GM23338 (cell line): ENCODE data around the gene HTR1A. TPM values are rescaled to one million over a fixed set of nuclear protein-coding genes. Genes with fewer than 3 reads are reported as not detected.

ENCODE experiments used
- ATAC-seq: fragments of 200-7000 bp; cut with Tn5 transposase; 3 replicates; pipeline ENCODE4 v1.9.1; 2020
- DNase-seq: peaks from one replicate; pipeline ENCODE4 v3.0.0-alpha.2; 2015; ENCODE audit warnings: low spot score
- H2AFZ ChIP-seq: fragments of 200-600 bp; sonication (generic); 2 replicates; pipeline ENCODE4 v1.8.0; 2016; ENCODE audit warnings: antibody characterized with exemption, mild to moderate bottlenecking, moderate library complexity
- H3F3A ChIP-seq: fragments of 200-600 bp; sonication (generic); replicated peaks from 2 replicates; pipeline ENCODE4 v1.8.0; 2017; ENCODE audit warnings: antibody characterized with exemption, mixed run types, low read depth
- H3K27ac ChIP-seq: fragments of 200-600 bp; sonication (generic); 2 replicates; pipeline ENCODE4 v1.6.1; 2016; ENCODE audit warnings: low read depth
- H3K27me3 ChIP-seq: fragments of 200-600 bp; sonication (generic); 2 replicates; pipeline ENCODE4 v1.8.0; 2016; ENCODE audit warnings: mild to moderate bottlenecking, mixed run types, moderate library complexity; ENCODE audit not compliant: insufficient read depth
- H3K36me3 ChIP-seq: fragments of 200-600 bp; sonication (generic); 2 replicates; pipeline ENCODE4 v1.8.0; 2016; ENCODE audit warnings: mild to moderate bottlenecking; ENCODE audit not compliant: insufficient read depth
- H3K4me1 ChIP-seq: fragments of 200-600 bp; sonication (generic); 2 replicates; pipeline ENCODE4 v1.8.0; 2016; ENCODE audit warnings: mild to moderate bottlenecking, moderate library complexity; ENCODE audit not compliant: insufficient read depth
- H3K4me2 ChIP-seq: fragments of 200-600 bp; sonication (generic); 2 replicates; pipeline ENCODE4 v1.7.1; 2017; ENCODE audit warnings: mixed run types
- H3K4me3 ChIP-seq: fragments of 200-600 bp; sonication (generic); 2 replicates; pipeline ENCODE4 v1.6.1; 2016; ENCODE audit warnings: mixed run types
- H3K79me2 ChIP-seq: fragments of 200-600 bp; sonication (generic); replicated peaks from 2 replicates; pipeline ENCODE4 v1.8.0; 2017; ENCODE audit warnings: mild to moderate bottlenecking; ENCODE audit not compliant: insufficient read depth
- H3K9me2 ChIP-seq: fragments of 200-600 bp; sonication (generic); 2 replicates; pipeline ENCODE4 v1.8.0; 2017; ENCODE audit not compliant: insufficient read depth
- H4K20me1 ChIP-seq: fragments of 200-600 bp; sonication (generic); replicated peaks from 2 replicates; pipeline ENCODE4 v1.8.0; 2017; ENCODE audit warnings: mild to moderate bottlenecking; ENCODE audit not compliant: insufficient read depth
- H3K27ac Mint-ChIP-seq: 2 replicates; pipeline ENCODE4 v1.8.0; 2020; ENCODE audit warnings: inconsistent platforms, mild to moderate bottlenecking, moderate library complexity, mixed read lengths
- H3K27me3 Mint-ChIP-seq: 3 replicates; pipeline ENCODE4 v1.8.0; 2022; ENCODE audit warnings: low read depth, mild to moderate bottlenecking, moderate library complexity, mixed read lengths, inconsistent platforms; ENCODE audit not compliant: insufficient read depth, poor library complexity
- H3K36me3 Mint-ChIP-seq: 3 replicates; pipeline ENCODE4 v1.8.0; 2021; ENCODE audit warnings: low read depth, mild to moderate bottlenecking, inconsistent platforms, moderate library complexity, mixed read lengths
- H3K4me1 Mint-ChIP-seq: 3 replicates; pipeline ENCODE4 v1.8.0; 2020; ENCODE audit warnings: mild to moderate bottlenecking, inconsistent platforms, mixed read lengths
- H3K4me3 Mint-ChIP-seq: 3 replicates; pipeline ENCODE4 v1.8.0; 2021; ENCODE audit warnings: moderate library complexity, mild to moderate bottlenecking, inconsistent platforms, mixed read lengths
- H3K9me3 Mint-ChIP-seq: 3 replicates; pipeline ENCODE4 v1.8.0; 2020; ENCODE audit warnings: moderate library complexity, mild to moderate bottlenecking, inconsistent platforms, mixed read lengths
- CREB1 ChIP-seq: fragments of 250-450 bp; sonication (Bioruptor Pico); IDR thresholded peaks from 2 replicates; pipeline ENCODE4 v1.5.0; 2020; ENCODE audit warnings: low read depth, mild to moderate bottlenecking, moderate library complexity
- EZH2 ChIP-seq: fragments of 200-600 bp; sonication (generic); IDR thresholded peaks from one replicate; pipeline ENCODE4 v1.8.0; 2017; ENCODE audit warnings: antibody characterized with exemption, mild to moderate bottlenecking, low read depth; ENCODE audit not compliant: unreplicated experiment
- EZH2phosphoT487 ChIP-seq: fragments of 200-600 bp; sonication (generic); IDR thresholded peaks from one replicate; pipeline ENCODE4 v1.8.1; 2018; ENCODE audit warnings: antibody characterized with exemption; ENCODE audit not compliant: unreplicated experiment
- JUNB ChIP-seq: IDR thresholded peaks from one replicate; pipeline ENCODE4 v1.6.1; 2016; ENCODE audit warnings: antibody characterized with exemption; ENCODE audit not compliant: unreplicated experiment
- NANOG ChIP-seq: IDR thresholded peaks from 2 replicates; pipeline ENCODE4 v1.6.1; 2016; ENCODE audit warnings: antibody characterized with exemption, borderline replicate concordance
- POLR2AphosphoS5 ChIP-seq: IDR thresholded peaks from 2 replicates; pipeline ENCODE4 v1.6.1; 2016; ENCODE audit warnings: antibody characterized with exemption, low read depth
- STAT1 ChIP-seq: IDR thresholded peaks from one replicate; pipeline ENCODE4 v1.6.1; 2016; ENCODE audit warnings: antibody characterized with exemption; ENCODE audit not compliant: unreplicated experiment
- ZNF114 ChIP-seq: fragments of 250-450 bp; sonication (Bioruptor Pico); IDR thresholded peaks from 2 replicates; pipeline ENCODE4 v1.5.0; 2020; ENCODE audit warnings: mild to moderate bottlenecking, moderate library complexity
- ZNF331 ChIP-seq: fragments of 250-450 bp; sonication (Bioruptor Pico); IDR thresholded peaks from 2 replicates; pipeline ENCODE4 v1.5.0; 2020; ENCODE audit warnings: low read depth, mild to moderate bottlenecking, moderate library complexity
- polyA plus RNA-seq: library from polyadenylated mRNA; unstranded; fragments of >200 nt; fragmentation: Nextera tagmentation; extraction: Ambion mirVana; gene quantifications from 2 replicates; pipeline ENCODE4 v1.2.1, GENCODE V29; 2016
- total RNA-seq: library from RNA; depleted of rRNA; stranded (reverse); fragments of >200 nt; shearing (Covaris generic); gene quantifications from 2 replicates; pipeline ENCODE4 v1.2.3, GENCODE V29; 2014
- TF ChIP-seq, protein P1 (sequence below): IDR thresholded peaks from one replicate; pipeline ENCODE4 v1.6.1; 2018; ENCODE audit warnings: antibody characterized with exemption; ENCODE audit not compliant: unreplicated experiment
- TF ChIP-seq, protein P2 (sequence below), 2 experiments: fragments of 200-600 bp in 1 of 2; sonication (generic) in 1 of 2; conservative IDR thresholded peaks; 2 replicates each; pipeline versions ENCODE4 v1.5.1 to v1.6.1; 2016 to 2017; ENCODE audit warnings: antibody characterized with exemption in 2 of 2, low read depth in 2 of 2, mild to moderate bottlenecking in 2 of 2, moderate library complexity in 1 of 2
- TF ChIP-seq, protein P3 (sequence below): fragments of 250-450 bp; sonication (Bioruptor Pico); IDR thresholded peaks from 2 replicates; pipeline ENCODE4 v1.5.0; 2020; ENCODE audit warnings: mild to moderate bottlenecking, moderate library complexity
- TF ChIP-seq, protein P4 (sequence below): IDR thresholded peaks from 2 replicates; pipeline ENCODE4 v1.6.1; 2016; ENCODE audit warnings: antibody characterized with exemption

Gene HTR1A
- total and polyA plus RNA-seq, 2 experiments from 2014 or later, result 1.1 to 2.3 TPM

DNA sequence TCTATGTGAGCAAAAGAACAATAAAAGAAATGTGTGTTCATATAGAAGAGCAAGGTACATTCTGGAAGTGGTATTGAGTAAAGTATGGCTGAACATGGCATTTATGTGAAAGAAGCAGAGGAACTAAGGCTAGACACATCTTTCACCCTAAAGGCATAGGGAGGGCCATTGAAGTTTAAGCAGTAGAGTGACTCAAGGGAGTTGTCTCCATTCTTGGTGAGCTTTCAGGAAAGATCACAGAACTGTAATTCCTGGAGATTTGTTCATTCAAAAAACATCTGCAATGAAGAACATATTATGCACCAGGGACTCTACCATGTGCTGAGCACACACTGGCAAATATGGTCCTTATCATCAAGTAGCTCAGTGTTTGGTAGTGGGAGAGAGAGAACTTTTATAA, 24.8 kb upstream of the HTR1A start:
- H3K4me2 ChIP-seq, result no peak overlapping the region
- H3K4me1 ChIP-seq, result no peaks in the 10 kb centered on the region
- H3K4me3 Mint-ChIP-seq, result no peak overlapping the region
- DNase-seq, result no peak
- H3K4me3 ChIP-seq, result no peak overlapping the region
- no peaks in the 10 kb centered on the region for H3K36me3 Mint-ChIP-seq
- H3K36me3 ChIP-seq, result no peaks in the 10 kb centered on the region
- H3K27me3 Mint-ChIP-seq, result no peaks in the 10 kb centered on the region
- no peaks in the 10 kb centered on the region for H4K20me1 ChIP-seq
- H3K9me2 ChIP-seq, result no peaks in the 10 kb centered on the region
- no peak for TF ChIP-seq EZH2phosphoT487
- TF ChIP-seq POLR2AphosphoS5, result no peak
- TF ChIP-seq, protein P1, sequence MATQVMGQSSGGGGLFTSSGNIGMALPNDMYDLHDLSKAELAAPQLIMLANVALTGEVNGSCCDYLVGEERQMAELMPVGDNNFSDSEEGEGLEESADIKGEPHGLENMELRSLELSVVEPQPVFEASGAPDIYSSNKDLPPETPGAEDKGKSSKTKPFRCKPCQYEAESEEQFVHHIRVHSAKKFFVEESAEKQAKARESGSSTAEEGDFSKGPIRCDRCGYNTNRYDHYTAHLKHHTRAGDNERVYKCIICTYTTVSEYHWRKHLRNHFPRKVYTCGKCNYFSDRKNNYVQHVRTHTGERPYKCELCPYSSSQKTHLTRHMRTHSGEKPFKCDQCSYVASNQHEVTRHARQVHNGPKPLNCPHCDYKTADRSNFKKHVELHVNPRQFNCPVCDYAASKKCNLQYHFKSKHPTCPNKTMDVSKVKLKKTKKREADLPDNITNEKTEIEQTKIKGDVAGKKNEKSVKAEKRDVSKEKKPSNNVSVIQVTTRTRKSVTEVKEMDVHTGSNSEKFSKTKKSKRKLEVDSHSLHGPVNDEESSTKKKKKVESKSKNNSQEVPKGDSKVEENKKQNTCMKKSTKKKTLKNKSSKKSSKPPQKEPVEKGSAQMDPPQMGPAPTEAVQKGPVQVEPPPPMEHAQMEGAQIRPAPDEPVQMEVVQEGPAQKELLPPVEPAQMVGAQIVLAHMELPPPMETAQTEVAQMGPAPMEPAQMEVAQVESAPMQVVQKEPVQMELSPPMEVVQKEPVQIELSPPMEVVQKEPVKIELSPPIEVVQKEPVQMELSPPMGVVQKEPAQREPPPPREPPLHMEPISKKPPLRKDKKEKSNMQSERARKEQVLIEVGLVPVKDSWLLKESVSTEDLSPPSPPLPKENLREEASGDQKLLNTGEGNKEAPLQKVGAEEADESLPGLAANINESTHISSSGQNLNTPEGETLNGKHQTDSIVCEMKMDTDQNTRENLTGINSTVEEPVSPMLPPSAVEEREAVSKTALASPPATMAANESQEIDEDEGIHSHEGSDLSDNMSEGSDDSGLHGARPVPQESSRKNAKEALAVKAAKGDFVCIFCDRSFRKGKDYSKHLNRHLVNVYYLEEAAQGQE, result no peak
- TF ChIP-seq, protein P2, sequence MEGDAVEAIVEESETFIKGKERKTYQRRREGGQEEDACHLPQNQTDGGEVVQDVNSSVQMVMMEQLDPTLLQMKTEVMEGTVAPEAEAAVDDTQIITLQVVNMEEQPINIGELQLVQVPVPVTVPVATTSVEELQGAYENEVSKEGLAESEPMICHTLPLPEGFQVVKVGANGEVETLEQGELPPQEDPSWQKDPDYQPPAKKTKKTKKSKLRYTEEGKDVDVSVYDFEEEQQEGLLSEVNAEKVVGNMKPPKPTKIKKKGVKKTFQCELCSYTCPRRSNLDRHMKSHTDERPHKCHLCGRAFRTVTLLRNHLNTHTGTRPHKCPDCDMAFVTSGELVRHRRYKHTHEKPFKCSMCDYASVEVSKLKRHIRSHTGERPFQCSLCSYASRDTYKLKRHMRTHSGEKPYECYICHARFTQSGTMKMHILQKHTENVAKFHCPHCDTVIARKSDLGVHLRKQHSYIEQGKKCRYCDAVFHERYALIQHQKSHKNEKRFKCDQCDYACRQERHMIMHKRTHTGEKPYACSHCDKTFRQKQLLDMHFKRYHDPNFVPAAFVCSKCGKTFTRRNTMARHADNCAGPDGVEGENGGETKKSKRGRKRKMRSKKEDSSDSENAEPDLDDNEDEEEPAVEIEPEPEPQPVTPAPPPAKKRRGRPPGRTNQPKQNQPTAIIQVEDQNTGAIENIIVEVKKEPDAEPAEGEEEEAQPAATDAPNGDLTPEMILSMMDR (conservative IDR thresholded peaks at IDR 0.05; ENCODE audit: low read depth in 2 of 2), result no peak
- no peak for TF ChIP-seq ZNF114 (CRISPR knock-in tag)
- TF ChIP-seq, protein P3, sequence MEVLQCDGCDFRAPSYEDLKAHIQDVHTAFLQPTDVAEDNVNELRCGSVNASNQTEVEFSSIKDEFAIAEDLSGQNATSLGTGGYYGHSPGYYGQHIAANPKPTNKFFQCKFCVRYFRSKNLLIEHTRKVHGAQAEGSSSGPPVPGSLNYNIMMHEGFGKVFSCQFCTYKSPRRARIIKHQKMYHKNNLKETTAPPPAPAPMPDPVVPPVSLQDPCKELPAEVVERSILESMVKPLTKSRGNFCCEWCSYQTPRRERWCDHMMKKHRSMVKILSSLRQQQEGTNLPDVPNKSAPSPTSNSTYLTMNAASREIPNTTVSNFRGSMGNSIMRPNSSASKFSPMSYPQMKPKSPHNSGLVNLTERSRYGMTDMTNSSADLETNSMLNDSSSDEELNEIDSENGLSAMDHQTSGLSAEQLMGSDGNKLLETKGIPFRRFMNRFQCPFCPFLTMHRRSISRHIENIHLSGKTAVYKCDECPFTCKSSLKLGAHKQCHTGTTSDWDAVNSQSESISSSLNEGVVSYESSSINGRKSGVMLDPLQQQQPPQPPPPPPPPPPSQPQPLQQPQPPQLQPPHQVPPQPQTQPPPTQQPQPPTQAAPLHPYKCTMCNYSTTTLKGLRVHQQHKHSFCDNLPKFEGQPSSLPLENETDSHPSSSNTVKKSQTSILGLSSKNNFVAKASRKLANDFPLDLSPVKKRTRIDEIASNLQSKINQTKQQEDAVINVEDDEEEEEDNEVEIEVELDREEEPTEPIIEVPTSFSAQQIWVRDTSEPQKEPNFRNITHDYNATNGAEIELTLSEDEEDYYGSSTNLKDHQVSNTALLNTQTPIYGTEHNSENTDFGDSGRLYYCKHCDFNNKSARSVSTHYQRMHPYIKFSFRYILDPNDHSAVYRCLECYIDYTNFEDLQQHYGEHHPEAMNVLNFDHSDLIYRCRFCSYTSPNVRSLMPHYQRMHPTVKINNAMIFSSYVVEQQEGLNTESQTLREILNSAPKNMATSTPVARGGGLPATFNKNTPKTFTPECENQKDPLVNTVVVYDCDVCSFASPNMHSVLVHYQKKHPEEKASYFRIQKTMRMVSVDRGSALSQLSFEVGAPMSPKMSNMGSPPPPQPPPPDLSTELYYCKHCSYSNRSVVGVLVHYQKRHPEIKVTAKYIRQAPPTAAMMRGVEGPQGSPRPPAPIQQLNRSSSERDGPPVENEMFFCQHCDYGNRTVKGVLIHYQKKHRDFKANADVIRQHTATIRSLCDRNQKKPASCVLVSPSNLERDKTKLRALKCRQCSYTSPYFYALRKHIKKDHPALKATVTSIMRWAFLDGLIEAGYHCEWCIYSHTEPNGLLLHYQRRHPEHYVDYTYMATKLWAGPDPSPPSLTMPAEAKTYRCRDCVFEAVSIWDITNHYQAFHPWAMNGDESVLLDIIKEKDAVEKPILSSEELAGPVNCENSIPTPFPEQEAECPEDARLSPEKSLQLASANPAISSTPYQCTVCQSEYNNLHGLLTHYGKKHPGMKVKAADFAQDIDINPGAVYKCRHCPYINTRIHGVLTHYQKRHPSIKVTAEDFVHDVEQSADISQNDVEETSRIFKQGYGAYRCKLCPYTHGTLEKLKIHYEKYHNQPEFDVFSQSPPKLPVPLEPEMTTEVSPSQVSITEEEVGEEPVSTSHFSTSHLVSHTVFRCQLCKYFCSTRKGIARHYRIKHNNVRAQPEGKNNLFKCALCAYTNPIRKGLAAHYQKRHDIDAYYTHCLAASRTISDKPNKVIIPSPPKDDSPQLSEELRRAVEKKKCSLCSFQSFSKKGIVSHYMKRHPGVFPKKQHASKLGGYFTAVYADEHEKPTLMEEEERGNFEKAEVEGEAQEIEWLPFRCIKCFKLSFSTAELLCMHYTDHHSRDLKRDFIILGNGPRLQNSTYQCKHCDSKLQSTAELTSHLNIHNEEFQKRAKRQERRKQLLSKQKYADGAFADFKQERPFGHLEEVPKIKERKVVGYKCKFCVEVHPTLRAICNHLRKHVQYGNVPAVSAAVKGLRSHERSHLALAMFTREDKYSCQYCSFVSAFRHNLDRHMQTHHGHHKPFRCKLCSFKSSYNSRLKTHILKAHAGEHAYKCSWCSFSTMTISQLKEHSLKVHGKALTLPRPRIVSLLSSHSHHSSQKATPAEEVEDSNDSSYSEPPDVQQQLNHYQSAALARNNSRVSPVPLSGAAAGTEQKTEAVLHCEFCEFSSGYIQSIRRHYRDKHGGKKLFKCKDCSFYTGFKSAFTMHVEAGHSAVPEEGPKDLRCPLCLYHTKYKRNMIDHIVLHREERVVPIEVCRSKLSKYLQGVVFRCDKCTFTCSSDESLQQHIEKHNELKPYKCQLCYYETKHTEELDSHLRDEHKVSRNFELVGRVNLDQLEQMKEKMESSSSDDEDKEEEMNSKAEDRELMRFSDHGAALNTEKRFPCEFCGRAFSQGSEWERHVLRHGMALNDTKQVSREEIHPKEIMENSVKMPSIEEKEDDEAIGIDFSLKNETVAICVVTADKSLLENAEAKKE, result no peak
- TF ChIP-seq NANOG, result no peak
- no peak for TF ChIP-seq JUNB
- TF ChIP-seq STAT1, result no peak
- no peak for TF ChIP-seq ZNF331 (CRISPR knock-in tag)
- no peak for TF ChIP-seq CREB1 (CRISPR knock-in tag)
- TF ChIP-seq, protein P4, sequence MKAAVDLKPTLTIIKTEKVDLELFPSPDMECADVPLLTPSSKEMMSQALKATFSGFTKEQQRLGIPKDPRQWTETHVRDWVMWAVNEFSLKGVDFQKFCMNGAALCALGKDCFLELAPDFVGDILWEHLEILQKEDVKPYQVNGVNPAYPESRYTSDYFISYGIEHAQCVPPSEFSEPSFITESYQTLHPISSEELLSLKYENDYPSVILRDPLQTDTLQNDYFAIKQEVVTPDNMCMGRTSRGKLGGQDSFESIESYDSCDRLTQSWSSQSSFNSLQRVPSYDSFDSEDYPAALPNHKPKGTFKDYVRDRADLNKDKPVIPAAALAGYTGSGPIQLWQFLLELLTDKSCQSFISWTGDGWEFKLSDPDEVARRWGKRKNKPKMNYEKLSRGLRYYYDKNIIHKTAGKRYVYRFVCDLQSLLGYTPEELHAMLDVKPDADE, result no peak
- no peak for TF ChIP-seq EZH2
- H3K4me1 Mint-ChIP-seq, result no peaks in the 10 kb centered on the region
- no peaks in the 10 kb centered on the region for H3K79me2 ChIP-seq
- no peak for ATAC-seq
- no peaks in the 10 kb centered on the region for H3F3A ChIP-seq
- H3K27ac Mint-ChIP-seq, result no peak overlapping the region
- H3K9me3 Mint-ChIP-seq, result no peaks in the 10 kb centered on the region
- H3K27me3 ChIP-seq, result no peaks in the 10 kb centered on the region
- no peak overlapping the region for H2AFZ ChIP-seq
- H3K27ac ChIP-seq, result no peak overlapping the region
